ENCODE measurements around the gene FNIP2. TPM values are rescaled to one million over a fixed set of nuclear protein-coding genes. Genes with fewer than 3 reads are reported as not detected.
A peak's percentile ranks its signal among the peaks of the same experiment; 100 is the strongest.

The FNIP2 gene
- total RNA-seq, 3 donors from 2014 or later, result 61.8 to 94.1 (median 73.4) TPM

- H3K36me3 ChIP-seq (ENCODE audit: low read depth), result no peaks in the 10 kb centered on the region
- ATAC-seq, result no peak
- intact Hi-C loops (cut with DNase I, micrococcal nuclease), result no loop called here
- peaks cover 76% of the 10 kb centered on the region for H3K4me1 ChIP-seq (ENCODE audit: low read depth)
- no peak for DNase-seq
- TF ChIP-seq, protein P1, sequence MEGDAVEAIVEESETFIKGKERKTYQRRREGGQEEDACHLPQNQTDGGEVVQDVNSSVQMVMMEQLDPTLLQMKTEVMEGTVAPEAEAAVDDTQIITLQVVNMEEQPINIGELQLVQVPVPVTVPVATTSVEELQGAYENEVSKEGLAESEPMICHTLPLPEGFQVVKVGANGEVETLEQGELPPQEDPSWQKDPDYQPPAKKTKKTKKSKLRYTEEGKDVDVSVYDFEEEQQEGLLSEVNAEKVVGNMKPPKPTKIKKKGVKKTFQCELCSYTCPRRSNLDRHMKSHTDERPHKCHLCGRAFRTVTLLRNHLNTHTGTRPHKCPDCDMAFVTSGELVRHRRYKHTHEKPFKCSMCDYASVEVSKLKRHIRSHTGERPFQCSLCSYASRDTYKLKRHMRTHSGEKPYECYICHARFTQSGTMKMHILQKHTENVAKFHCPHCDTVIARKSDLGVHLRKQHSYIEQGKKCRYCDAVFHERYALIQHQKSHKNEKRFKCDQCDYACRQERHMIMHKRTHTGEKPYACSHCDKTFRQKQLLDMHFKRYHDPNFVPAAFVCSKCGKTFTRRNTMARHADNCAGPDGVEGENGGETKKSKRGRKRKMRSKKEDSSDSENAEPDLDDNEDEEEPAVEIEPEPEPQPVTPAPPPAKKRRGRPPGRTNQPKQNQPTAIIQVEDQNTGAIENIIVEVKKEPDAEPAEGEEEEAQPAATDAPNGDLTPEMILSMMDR (IDR thresholded peaks at IDR 0.05), result no peak
- no peak overlapping the region for H3K4me3 ChIP-seq
- H3K9me3 ChIP-seq, result no peaks in the 10 kb centered on the region
These were observed 13.1 kb downstream of the FNIP2 start for GRCh38 chr4:158781963-158782362.

- DNase-seq (no peak), ATAC-seq (peak; percentile 90)
- intact Hi-C loops (cut with DNase I, micrococcal nuclease), result no loop called here
- TF ChIP-seq, protein P1 (IDR thresholded peaks at IDR 0.05), result no peak
- no peaks in the 10 kb centered on the region for H3K36me3 ChIP-seq (ENCODE audit: low read depth)
- H3K4me3 ChIP-seq, result no peak overlapping the region
- H3K9me3 ChIP-seq, result no peaks in the 10 kb centered on the region
- H3K4me1 ChIP-seq (ENCODE audit: low read depth), result peaks cover 74% of the 10 kb centered on the region
These were observed 13.9 kb downstream of the FNIP2 start for GRCh38 chr4:158782551-158783360.

GRCh38 chr4:158783785-158784184, 15.0 kb downstream of the FNIP2 start:
- ATAC-seq (no peak), DNase-seq (no peak)
- TF ChIP-seq, protein P1 (IDR thresholded peaks at IDR 0.05), result no peak
- Histone ChIP-seq H3K9me3 (no peaks in the 10 kb centered on the region), H3K4me3 (no peak overlapping the region), H3K4me1 (ENCODE audit: low read depth) (peaks cover 67% of the 10 kb centered on the region), H3K36me3 (ENCODE audit: low read depth) (no peaks in the 10 kb centered on the region)
- intact Hi-C loops (cut with DNase I, micrococcal nuclease), result no loop called here

GRCh38 chr4:158785718-158786117, 16.9 kb downstream of the FNIP2 start:
- H3K4me1 ChIP-seq (ENCODE audit: low read depth), result peaks cover 57% of the 10 kb centered on the region
- TF ChIP-seq, protein P1 (IDR thresholded peaks at IDR 0.05), result no peak
- no peak for DNase-seq
- H3K4me3 ChIP-seq, result no peak overlapping the region
- no peak for ATAC-seq
- intact Hi-C loops (cut with DNase I, micrococcal nuclease), result no loop called here
- H3K9me3 ChIP-seq, result no peaks in the 10 kb centered on the region
- H3K36me3 ChIP-seq (ENCODE audit: low read depth), result no peaks in the 10 kb centered on the region

GRCh38 chr4:158786121-158786601, 17.3 kb downstream of the FNIP2 start:
- intact Hi-C loops (cut with DNase I, micrococcal nuclease), result no loop called here
- Histone ChIP-seq H3K4me3 (no peak overlapping the region), H3K9me3 (no peaks in the 10 kb centered on the region), H3K4me1 (ENCODE audit: low read depth) (peaks cover 54% of the 10 kb centered on the region), H3K36me3 (ENCODE audit: low read depth) (no peaks in the 10 kb centered on the region)
- DNase-seq (no peak), ATAC-seq (peak; percentile 5)
- TF ChIP-seq, protein P1 (IDR thresholded peaks at IDR 0.05), result no peak
